Measurements from ENCODE around the gene IFNL3. TPM values are rescaled to one million over a fixed set of nuclear protein-coding genes. Genes with fewer than 3 reads are reported as not detected.

IFNL3 gene
- total and polyA plus RNA-seq, 5 donors = not detected

Other genes with a start within 250 kb of the IFNL3 start
- 10 to 100 TPM; 18.4 to 26.4 (median 20.2) TPM for gene FBXO27, start 212.5 kb downstream of the IFNL3 start, total RNA-seq
- 10.9 TPM for gene FBXO27, start 212.5 kb downstream of the IFNL3 start, polyA plus RNA-seq
- not detected for gene ACP7, start 160.6 kb downstream of the IFNL3 start, total RNA-seq
- gene ACP7, start 160.6 kb downstream of the IFNL3 start, polyA plus RNA-seq = not detected
- 10 to 100 TPM; 19.9 to 24.4 (median 21.7) TPM for gene PAK4, start 119.2 kb downstream of the IFNL3 start, total RNA-seq
- gene PAK4, start 119.2 kb downstream of the IFNL3 start, polyA plus RNA-seq = 15.1 TPM
- not detected for gene NCCRP1, start 48.0 kb downstream of the IFNL3 start, total RNA-seq
- gene NCCRP1, start 48.0 kb downstream of the IFNL3 start, polyA plus RNA-seq = not detected
- gene SYCN, start 40.7 kb downstream of the IFNL3 start, total RNA-seq = not detected
- gene SYCN, start 40.7 kb downstream of the IFNL3 start, polyA plus RNA-seq = not detected
- gene IFNL4, start 3.9 kb upstream of the IFNL3 start, total RNA-seq = not detected
- gene IFNL4, start 3.9 kb upstream of the IFNL3 start, polyA plus RNA-seq = not detected
- not detected for gene IFNL2, start 23.4 kb upstream of the IFNL3 start, total RNA-seq
- not detected for gene IFNL2, start 23.4 kb upstream of the IFNL3 start, polyA plus RNA-seq
- not detected for gene IFNL1, start 51.4 kb upstream of the IFNL3 start, total RNA-seq
- gene IFNL1, start 51.4 kb upstream of the IFNL3 start, polyA plus RNA-seq = not detected
- under 1 TPM; 0.33 to 0.96 (median 0.86) TPM for gene LRFN1, start 75.9 kb upstream of the IFNL3 start, total RNA-seq
- 0.63 TPM for gene LRFN1, start 75.9 kb upstream of the IFNL3 start, polyA plus RNA-seq
- 10 to 100 TPM; 14.4 to 20.4 (median 17.9) TPM for gene GMFG, start 91.0 kb upstream of the IFNL3 start, total RNA-seq
- 20.2 TPM for gene GMFG, start 91.0 kb upstream of the IFNL3 start, polyA plus RNA-seq
- 10 to 100 TPM; 43.2 to 85.3 (median 55.1) TPM for gene SAMD4B, start 97.4 kb upstream of the IFNL3 start, total RNA-seq
- gene SAMD4B, start 97.4 kb upstream of the IFNL3 start, polyA plus RNA-seq = 71.5 TPM
- gene PAF1, start 146.1 kb upstream of the IFNL3 start, total RNA-seq = 10 to 100 TPM; 41.0 to 42.8 (median 41.3) TPM
- gene PAF1, start 146.1 kb upstream of the IFNL3 start, polyA plus RNA-seq = 43.5 TPM
- 10 to 100 TPM; 25.1 to 31.8 (median 27.0) TPM for gene MED29, start 146.4 kb upstream of the IFNL3 start, total RNA-seq
- gene MED29, start 146.4 kb upstream of the IFNL3 start, polyA plus RNA-seq = 38.3 TPM
- gene ZFP36, start 161.8 kb upstream of the IFNL3 start, total RNA-seq = 100 to 1,000 TPM in 1 of 4 donors, 10 to 100 TPM in 3; 38.1 to 157 (median 56.4) TPM
- 203 TPM for gene ZFP36, start 161.8 kb upstream of the IFNL3 start, polyA plus RNA-seq
- 10 to 100 TPM; 13.1 to 29.5 (median 20.1) TPM for gene PLEKHG2, start 167.7 kb upstream of the IFNL3 start, total RNA-seq
- 11.3 TPM for gene PLEKHG2, start 167.7 kb upstream of the IFNL3 start, polyA plus RNA-seq
- 1,000 to 10,000 TPM; 1,282 to 1,746 (median 1,468) TPM for gene RPS16, start 190.9 kb upstream of the IFNL3 start, total RNA-seq
- gene RPS16, start 190.9 kb upstream of the IFNL3 start, polyA plus RNA-seq = 1,560 TPM
- gene SUPT5H, start 200.6 kb upstream of the IFNL3 start, total RNA-seq = 10 to 100 TPM; 74.8 to 85.1 (median 80.1) TPM
- 68.8 TPM for gene SUPT5H, start 200.6 kb upstream of the IFNL3 start, polyA plus RNA-seq
- 10 to 100 TPM; 54.1 to 69.9 (median 61.4) TPM for gene TIMM50, start 235.8 kb upstream of the IFNL3 start, total RNA-seq
- 73.7 TPM for gene TIMM50, start 235.8 kb upstream of the IFNL3 start, polyA plus RNA-seq